Fibroblast of pulmonary artery (primary cell): Measurements from ENCODE around the gene DHX32.

Experiments
- DNase-seq: peaks from one replicate; pipeline ENCODE4 v3.0.0-alpha.2; 2010; ENCODE audit warnings: low read depth
- H3K4me3 ChIP-seq: replicated peaks from 2 replicates; pipeline ENCODE4 v1.5.1; 2011; ENCODE audit warnings: low read depth, mild to moderate bottlenecking, control low read depth, low read length, moderate library complexity
- TF ChIP-seq, protein P1 (sequence below): IDR thresholded peaks from 2 replicates; pipeline ENCODE4 v1.5.1; 2011; ENCODE audit warnings: mild to moderate bottlenecking, control low read depth, low read length, inconsistent platforms; ENCODE audit errors: missing control alignments

Gene DHX32

GRCh38 chr10:125795128-125795527, 86.0 kb downstream of the DHX32 start:
- no peak overlapping the region for H3K4me3 ChIP-seq
- peak; percentile 1 for DNase-seq
- TF ChIP-seq, protein P1, sequence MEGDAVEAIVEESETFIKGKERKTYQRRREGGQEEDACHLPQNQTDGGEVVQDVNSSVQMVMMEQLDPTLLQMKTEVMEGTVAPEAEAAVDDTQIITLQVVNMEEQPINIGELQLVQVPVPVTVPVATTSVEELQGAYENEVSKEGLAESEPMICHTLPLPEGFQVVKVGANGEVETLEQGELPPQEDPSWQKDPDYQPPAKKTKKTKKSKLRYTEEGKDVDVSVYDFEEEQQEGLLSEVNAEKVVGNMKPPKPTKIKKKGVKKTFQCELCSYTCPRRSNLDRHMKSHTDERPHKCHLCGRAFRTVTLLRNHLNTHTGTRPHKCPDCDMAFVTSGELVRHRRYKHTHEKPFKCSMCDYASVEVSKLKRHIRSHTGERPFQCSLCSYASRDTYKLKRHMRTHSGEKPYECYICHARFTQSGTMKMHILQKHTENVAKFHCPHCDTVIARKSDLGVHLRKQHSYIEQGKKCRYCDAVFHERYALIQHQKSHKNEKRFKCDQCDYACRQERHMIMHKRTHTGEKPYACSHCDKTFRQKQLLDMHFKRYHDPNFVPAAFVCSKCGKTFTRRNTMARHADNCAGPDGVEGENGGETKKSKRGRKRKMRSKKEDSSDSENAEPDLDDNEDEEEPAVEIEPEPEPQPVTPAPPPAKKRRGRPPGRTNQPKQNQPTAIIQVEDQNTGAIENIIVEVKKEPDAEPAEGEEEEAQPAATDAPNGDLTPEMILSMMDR, result no peak

GRCh38 chr10:125792342-125793300, 88.5 kb downstream of the DHX32 start:
- no peak for DNase-seq
- no peak overlapping the region for H3K4me3 ChIP-seq
- TF ChIP-seq, protein P1, result no peak

DNA sequence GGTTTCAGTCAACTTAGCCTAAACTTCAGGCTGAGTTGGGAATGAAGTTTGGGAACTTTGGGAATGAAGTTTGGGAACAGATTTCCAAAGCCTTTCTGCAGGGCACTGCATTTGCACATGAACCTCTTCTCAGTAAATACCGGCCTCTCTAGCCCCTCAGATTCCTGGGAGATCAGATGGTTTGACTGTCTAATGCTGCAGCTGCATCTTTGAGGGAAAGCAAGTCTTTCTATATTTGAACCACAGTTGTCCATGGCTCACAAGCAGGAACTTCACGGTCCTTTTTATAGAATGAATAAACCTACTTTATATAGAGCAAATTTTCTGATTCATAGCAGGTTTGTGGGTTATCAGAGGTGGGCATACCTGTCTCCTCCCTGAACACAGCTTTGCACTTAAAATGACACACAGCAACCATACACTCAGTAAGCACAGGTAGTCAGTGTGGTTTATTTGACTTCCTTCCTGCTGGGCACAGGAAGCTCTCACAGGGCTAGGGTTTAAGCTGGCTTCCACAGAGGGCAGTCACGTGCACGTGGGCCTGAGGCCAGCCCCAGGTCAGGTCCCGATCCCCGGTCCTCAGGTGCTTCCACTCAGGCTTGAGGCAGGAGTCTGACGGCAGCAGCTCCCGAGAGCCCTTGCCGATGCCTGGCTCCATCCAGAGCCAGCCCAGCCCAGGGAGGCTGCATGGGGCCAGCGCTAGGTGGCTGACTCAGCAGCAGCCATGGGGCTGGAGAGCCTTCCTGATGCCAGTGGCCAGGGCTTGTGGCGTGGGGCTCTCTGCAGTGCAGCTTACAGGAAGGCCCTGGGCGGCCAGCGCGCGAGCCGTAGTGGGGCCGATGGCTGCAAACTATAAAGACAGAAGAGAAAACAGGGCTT, 92.7 kb downstream of the DHX32 start:
- H3K4me3 ChIP-seq, result no peak overlapping the region
- TF ChIP-seq, protein P1, result no peak
- DNase-seq, result no peak
